Endodermal cell (in vitro differentiated cells): ENCODE measurements around the gene PTPRO. TPM values are rescaled to one million over a fixed set of nuclear protein-coding genes. Genes with fewer than 3 reads are reported as not detected.
A peak's percentile ranks its signal among the peaks of the same experiment; 100 is the strongest.

Experiments
- DNase-seq: peaks from one replicate; pipeline ENCODE4 v3.0.0-alpha.2; 2017
- H3K27ac ChIP-seq: 2 replicates; pipeline ENCODE4 v1.5.1; 2013; ENCODE audit warnings: mild to moderate bottlenecking, low read depth, low read length, moderate library complexity
- H3K27me3 ChIP-seq: 2 replicates; pipeline ENCODE4 v1.6.1; 2013; ENCODE audit warnings: mild to moderate bottlenecking, low read length, moderate library complexity; ENCODE audit not compliant: insufficient read depth, control insufficient read depth, poor library complexity, severe bottlenecking
- H3K36me3 ChIP-seq: 2 replicates; pipeline ENCODE4 v1.7.0; 2013; ENCODE audit warnings: mild to moderate bottlenecking, low read length, moderate library complexity; ENCODE audit not compliant: control insufficient read depth, insufficient read depth
- H3K4me1 ChIP-seq: one replicate; pipeline ENCODE4 v1.7.0; 2013; ENCODE audit warnings: low read length; ENCODE audit not compliant: control insufficient read depth, insufficient read depth
- H3K4me3 ChIP-seq: 2 replicates; pipeline ENCODE4 v1.5.1; 2013; ENCODE audit warnings: mild to moderate bottlenecking, low read length, moderate library complexity
- H3K9ac ChIP-seq: 2 replicates; pipeline ENCODE4 v1.6.1; 2013; ENCODE audit warnings: mild to moderate bottlenecking, low read length, moderate library complexity; ENCODE audit not compliant: poor library complexity, severe bottlenecking; ENCODE audit errors: extremely low read depth
- H3K9me3 ChIP-seq: 2 replicates; pipeline ENCODE4 v1.6.1; 2013; ENCODE audit warnings: mild to moderate bottlenecking, low read length, moderate library complexity; ENCODE audit not compliant: control insufficient read depth
- H3K27ac Mint-ChIP-seq: 2 replicates; pipeline ENCODE4 v1.8.0; 2020; ENCODE audit warnings: mixed read lengths
- H3K27me3 Mint-ChIP-seq: 2 replicates; pipeline ENCODE4 v1.8.0; 2021; ENCODE audit warnings: mild to moderate bottlenecking, mixed read lengths; ENCODE audit not compliant: insufficient read depth
- H3K36me3 Mint-ChIP-seq: 2 replicates; pipeline ENCODE4 v1.8.0; 2020; ENCODE audit warnings: low read depth, mixed read lengths
- H3K4me1 Mint-ChIP-seq: 2 replicates; pipeline ENCODE4 v1.8.0; 2020; ENCODE audit warnings: mixed read lengths
- H3K4me3 Mint-ChIP-seq: 2 replicates; pipeline ENCODE4 v1.8.0; 2020; ENCODE audit warnings: mild to moderate bottlenecking, moderate library complexity, mixed read lengths
- H3K9me3 Mint-ChIP-seq: 2 replicates; pipeline ENCODE4 v1.8.0; 2020; ENCODE audit warnings: mild to moderate bottlenecking, mixed read lengths
- WGBS, 2 experiments: methylation state at CpG; one replicate each; pipeline versions ENCODE4 v1.1.5 to v1.1.7; 2013; ENCODE audit warnings: missing lambda C conversion rate in 2 of 2, mixed read lengths in 1 of 2; ENCODE audit not compliant: insufficient coverage in 1 of 2, insufficient read length in 1 of 2; 5-methylcytosine and 5-hydroxymethylcytosine counted together
- total RNA-seq, 2 donors: library from RNA; stranded (reverse); fragmentation: NEBNext Ultra II Directional in 1 of 2; extraction: Animal tissue kit (Norgen Biotek cat#: 25700) in 1 of 2; gene quantifications; 2 replicates in 1 of 2; 3 replicates in 1 of 2; pipeline ENCODE4 v1.2.1, GENCODE V29; 2021
- TF ChIP-seq, protein P1 (sequence below): fragments of 200-600 bp; sonication (generic); conservative IDR thresholded peaks from 2 replicates; pipeline ENCODE4 v1.5.0; 2021; ENCODE audit warnings: antibody characterized with exemption, mild to moderate bottlenecking

PTPRO gene
- total RNA-seq, 2 donors from 2014 or later, result 0.31 TPM; not detected in 1

DNA sequence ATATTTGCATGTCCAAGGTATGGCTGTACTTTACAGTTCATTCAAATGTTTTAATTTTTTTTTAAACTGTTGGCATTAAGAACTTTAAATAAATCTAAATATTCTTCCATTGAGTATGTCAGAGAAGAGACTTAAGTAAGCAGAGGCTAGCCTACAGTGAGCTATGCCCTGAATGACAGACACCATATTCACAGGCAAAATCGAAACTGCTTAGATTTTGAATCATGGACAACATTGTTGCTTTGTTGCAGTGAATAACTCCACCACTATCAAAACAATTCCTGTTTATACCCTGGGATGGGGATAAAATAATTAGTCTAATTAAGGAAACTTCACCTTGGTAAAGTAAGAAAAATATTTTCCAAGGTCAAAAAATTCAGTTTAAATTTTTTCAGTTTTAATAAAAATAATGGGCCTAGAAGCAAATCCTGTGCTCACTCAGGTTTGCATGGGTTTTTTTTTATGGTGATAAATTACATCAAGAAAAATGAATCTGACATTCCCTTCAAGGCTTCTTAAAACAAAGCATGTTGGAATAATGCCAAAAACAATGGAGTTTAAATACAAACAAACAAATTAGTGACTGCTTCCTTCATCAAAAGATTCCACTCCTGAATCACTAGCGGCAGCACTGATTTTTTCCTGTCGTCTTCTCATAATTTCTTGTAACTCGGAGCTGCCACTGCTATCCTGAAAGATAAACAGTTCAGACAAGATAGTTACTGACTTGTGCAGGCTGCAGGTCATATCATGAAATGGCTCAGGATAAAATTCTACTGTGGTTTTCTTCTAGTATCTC, 298.6 kb downstream of the PTPRO start:
- Histone ChIP-seq H3K4me3 (no peak overlapping the region), H3K36me3 (no peaks in the 10 kb centered on the region), H3K9ac (no peak overlapping the region), H3K9me3 (peaks cover 14% of the 10 kb centered on the region), H3K27ac (no peak overlapping the region), H3K27me3 (no peaks in the 10 kb centered on the region), H3K4me1 (no peaks in the 10 kb centered on the region)
- Mint-ChIP-seq H3K36me3 (peaks cover 17% of the 10 kb centered on the region), H3K27ac (no peak overlapping the region), H3K27me3 (no peaks in the 10 kb centered on the region), H3K4me1 (no peaks in the 10 kb centered on the region), H3K9me3 (peaks cover 21% of the 10 kb centered on the region), H3K4me3 (no peak overlapping the region)
- TF ChIP-seq, protein P1, sequence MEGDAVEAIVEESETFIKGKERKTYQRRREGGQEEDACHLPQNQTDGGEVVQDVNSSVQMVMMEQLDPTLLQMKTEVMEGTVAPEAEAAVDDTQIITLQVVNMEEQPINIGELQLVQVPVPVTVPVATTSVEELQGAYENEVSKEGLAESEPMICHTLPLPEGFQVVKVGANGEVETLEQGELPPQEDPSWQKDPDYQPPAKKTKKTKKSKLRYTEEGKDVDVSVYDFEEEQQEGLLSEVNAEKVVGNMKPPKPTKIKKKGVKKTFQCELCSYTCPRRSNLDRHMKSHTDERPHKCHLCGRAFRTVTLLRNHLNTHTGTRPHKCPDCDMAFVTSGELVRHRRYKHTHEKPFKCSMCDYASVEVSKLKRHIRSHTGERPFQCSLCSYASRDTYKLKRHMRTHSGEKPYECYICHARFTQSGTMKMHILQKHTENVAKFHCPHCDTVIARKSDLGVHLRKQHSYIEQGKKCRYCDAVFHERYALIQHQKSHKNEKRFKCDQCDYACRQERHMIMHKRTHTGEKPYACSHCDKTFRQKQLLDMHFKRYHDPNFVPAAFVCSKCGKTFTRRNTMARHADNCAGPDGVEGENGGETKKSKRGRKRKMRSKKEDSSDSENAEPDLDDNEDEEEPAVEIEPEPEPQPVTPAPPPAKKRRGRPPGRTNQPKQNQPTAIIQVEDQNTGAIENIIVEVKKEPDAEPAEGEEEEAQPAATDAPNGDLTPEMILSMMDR, result no peak
- WGBS, 2 experiments, result 93 to 100% methylated on average over 3 to 4 of the region's 4 CpGs
- no peak for DNase-seq

DNA sequence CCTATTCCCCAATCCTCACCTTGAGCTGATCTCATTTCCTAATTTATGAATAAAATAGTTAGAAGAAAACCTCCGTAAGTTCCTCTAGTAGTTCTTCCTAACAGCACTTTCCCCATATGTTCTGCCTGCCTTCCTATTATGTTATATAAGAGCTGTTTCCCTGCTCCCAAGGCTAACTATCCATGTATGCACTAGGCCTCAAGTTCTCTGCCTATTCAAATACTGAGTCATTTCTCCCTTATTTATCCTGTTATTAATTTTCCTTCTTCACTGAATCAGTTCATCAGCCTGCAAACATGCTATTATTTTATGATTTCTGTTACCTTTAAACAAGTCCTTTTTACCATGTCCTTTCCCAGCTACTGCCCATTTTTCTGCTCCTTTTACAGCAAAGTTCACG, 302.8 kb downstream of the PTPRO start:
- Histone ChIP-seq H3K9ac (no peak overlapping the region), H3K4me3 (no peak overlapping the region), H3K36me3 (no peaks in the 10 kb centered on the region), H3K27me3 (no peaks in the 10 kb centered on the region), H3K9me3 (no peaks in the 10 kb centered on the region), H3K4me1 (peaks cover 4% of the 10 kb centered on the region), H3K27ac (no peak overlapping the region)
- no peaks in the 10 kb centered on the region for H3K27me3 Mint-ChIP-seq
- no peaks in the 10 kb centered on the region for H3K9me3 Mint-ChIP-seq
- no peak for DNase-seq
- no peak overlapping the region for H3K4me3 Mint-ChIP-seq
- WGBS, 2 experiments, result 91 to 95% methylated on average over 1 to 2 of the region's 2 CpGs
- no peak overlapping the region for H3K27ac Mint-ChIP-seq
- peaks cover 12% of the 10 kb centered on the region for H3K4me1 Mint-ChIP-seq
- H3K36me3 Mint-ChIP-seq, result no peaks in the 10 kb centered on the region
- TF ChIP-seq, protein P1, result no peak

DNA sequence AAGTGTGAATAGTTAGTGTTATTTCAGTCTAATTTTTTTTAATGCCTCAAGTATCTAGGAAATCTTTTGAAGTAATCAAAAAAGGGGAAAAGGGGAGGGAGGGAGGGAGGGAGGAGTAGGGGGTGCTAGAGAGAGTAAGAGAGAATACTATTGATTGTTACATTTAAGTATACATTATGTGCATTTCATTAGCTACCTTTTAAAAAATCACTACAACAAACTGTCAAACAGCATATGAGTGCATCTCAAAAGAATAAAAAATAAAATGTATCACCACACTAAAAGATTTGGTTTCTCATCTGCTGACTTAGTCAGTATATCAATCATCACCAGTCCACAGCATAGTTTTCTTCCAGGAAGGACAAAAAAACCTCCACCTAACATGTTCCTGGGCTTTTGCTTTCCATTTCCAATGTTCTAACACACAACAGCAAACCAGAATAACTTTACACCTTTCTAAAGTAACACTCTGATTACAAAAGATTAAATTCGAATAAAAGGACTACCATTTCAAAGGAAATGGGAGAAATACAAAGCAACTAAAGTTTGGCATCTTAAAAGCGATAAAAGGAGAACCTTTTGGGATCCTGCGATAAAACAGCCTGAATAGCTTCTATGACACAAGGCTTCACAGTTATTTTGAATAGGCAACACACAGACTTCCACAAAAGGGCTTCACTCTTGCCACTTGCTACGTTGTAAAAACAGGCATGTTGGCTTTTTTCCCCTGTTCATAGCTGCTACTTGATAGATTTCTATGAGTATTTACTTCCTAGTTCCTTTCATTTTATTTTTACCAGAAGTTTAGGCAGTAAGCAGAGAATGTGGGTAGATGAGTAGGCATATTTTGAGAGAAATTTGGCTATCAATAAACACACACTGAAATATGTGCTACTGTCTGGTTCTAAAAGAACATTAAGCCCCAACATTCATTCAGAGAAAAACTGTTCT, 306.0 kb downstream of the PTPRO start:
- TF ChIP-seq, protein P1, result no peak
- no peak for DNase-seq
- peaks cover 4% of the 10 kb centered on the region for H3K4me1 ChIP-seq
- H3K9ac ChIP-seq, result no peak overlapping the region
- no peaks in the 10 kb centered on the region for H3K36me3 ChIP-seq
- H3K4me3 ChIP-seq, result no peak overlapping the region
- Mint-ChIP-seq H3K27ac (no peak overlapping the region), H3K9me3 (no peaks in the 10 kb centered on the region), H3K4me3 (no peak overlapping the region), H3K36me3 (no peaks in the 10 kb centered on the region), H3K27me3 (no peaks in the 10 kb centered on the region), H3K4me1 (peaks cover 20% of the 10 kb centered on the region)
- 59 to 68% methylated on average over 3 to 4 of the region's 4 CpGs for WGBS, 2 experiments
- peak overlapping the region; percentile 93 for H3K27ac ChIP-seq
- H3K9me3 ChIP-seq, result no peaks in the 10 kb centered on the region
- no peaks in the 10 kb centered on the region for H3K27me3 ChIP-seq
